GM18867 (cell line): ENCODE results near the gene KCNK18.

Experiments
- ATAC-seq: cut with Tn5 transposase; IDR thresholded peaks from one replicate; pipeline ENCODE4 v1.9.1; 2021; ENCODE audit warnings: mild to moderate bottlenecking, moderate library complexity; ENCODE audit not compliant: unreplicated experiment

The KCNK18 gene

DNA sequence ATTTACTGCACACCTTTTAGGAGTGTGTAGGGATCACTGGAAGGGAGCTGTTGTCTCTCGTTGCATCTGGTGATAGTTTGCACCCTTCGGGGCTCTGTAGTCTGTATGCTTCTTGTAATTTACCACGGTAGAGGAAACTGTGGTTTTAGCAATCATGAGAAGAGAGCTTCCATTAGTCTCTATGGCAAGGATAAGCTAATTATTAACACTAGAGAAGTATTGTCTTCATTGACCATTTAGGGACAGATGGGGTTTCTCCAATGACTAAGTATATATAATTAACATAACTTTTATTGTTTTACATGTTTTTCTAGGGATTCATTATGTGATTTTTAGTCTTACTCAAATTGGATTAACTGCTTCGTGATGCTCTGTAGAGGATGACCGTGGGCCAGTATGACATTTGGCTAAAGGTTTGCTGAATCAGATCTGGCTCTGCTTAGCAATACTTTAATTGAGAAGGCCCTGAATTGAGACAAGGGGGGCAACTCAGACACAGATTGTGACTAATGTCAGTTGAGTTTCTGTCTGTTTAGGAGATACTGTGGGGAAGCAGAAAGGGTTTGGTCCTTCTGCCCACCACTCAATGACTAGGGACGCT is 52.3 kb downstream of the KCNK18 start:
- ATAC-seq: peak; percentile 67

DNA sequence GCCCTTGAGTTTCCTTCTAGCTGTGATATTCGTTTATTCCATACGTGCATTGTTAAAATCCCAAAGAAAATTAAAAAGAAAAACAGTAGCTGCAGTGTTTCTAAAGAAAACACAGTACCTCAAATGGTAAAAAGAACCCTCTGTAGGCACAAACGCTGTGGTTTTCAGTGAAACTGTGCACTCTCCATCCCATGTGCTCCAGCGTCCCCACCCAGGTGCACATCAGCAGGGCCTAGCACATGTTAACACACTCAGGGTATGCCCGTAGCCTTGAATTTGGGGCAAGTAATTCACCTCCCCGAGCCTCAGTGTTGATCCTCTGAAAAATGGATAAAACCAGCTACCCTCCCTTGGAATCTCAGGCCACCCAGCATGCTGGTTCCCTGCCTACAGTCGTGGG is 53.1 kb downstream of the KCNK18 start:
- no peak for ATAC-seq

DNA sequence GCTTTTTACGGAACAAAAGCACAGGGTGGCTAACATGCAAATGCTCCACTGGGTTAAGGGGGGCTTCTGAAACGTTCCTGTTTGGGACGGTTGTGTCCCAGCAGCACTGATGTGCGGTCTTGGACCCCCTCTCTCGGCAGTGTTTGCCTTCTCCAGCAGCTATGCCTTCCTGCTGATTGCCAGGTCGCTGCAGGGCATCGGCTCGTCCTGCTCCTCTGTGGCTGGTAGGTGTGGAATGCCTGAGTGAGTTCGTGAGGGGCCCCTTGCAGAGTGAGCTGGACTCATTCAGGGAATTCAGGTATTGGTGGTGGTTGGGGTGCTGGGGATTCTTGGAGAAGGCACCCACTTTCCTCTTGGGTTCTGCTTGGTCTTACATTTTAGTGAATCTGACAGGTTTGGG is 56.6 kb downstream of the KCNK18 start:
- no peak for ATAC-seq

DNA sequence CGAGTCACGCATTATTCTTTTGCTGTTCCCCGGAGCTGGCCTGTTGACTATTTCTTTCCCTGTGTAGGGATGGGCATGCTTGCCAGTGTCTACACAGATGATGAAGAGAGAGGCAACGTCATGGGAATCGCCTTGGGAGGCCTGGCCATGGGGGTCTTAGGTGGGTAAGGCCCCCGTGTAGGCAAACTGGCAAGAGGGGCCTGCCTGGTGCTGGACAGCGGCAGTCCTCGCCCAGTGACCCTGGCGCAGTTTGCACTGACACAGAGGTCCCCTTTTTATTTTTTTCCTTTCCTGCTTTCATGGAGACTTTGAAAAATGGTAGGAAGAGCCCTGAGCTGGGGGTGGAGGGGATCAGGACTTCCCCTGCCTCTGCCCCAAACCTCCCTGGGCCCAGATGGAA is 57.0 kb downstream of the KCNK18 start:
- ATAC-seq: no peak

DNA sequence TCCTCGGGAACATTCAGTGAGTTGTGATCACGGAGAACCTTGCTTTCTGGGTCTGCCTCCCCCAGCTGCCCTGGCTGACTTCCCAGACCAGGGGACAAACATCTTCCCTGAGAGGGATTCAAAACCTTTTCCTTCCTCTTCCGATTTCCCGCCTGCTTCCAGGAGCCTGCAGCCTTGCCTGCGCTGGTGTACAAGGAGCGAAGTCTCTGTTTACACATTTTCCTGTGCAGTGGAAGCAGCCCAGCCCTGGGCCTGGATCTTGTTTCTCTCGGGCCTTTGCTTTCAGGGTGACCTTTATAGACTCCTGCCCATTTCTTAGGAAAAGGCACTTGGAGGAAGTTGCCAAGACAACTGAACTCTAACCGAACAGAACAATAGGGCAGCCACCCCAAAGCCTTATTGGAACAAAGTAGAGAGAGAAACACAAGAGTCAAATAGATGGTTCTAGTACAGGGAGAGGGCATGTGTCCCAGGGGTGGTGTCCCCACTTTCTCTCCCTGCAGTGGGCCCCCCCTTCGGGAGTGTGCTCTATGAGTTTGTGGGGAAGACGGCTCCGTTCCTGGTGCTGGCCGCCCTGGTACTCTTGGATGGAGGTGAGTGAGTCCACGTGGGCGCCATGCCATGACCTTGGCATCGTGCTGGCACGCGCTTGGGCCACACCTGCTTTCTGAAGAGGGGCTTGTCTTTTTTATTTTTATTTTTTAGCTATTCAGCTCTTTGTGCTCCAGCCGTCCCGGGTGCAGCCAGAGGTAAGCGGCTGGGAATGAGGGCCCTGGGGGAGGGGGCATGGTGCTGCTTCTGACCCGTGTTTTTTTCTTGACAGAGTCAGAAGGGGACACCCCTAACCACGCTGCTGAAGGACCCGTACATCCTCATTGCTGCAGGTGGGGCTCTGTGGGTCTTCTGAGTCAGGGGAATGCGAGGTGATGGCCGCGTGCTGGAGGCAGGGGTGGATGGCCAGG is 57.8 kb downstream of the KCNK18 start:
- no peak for ATAC-seq

DNA sequence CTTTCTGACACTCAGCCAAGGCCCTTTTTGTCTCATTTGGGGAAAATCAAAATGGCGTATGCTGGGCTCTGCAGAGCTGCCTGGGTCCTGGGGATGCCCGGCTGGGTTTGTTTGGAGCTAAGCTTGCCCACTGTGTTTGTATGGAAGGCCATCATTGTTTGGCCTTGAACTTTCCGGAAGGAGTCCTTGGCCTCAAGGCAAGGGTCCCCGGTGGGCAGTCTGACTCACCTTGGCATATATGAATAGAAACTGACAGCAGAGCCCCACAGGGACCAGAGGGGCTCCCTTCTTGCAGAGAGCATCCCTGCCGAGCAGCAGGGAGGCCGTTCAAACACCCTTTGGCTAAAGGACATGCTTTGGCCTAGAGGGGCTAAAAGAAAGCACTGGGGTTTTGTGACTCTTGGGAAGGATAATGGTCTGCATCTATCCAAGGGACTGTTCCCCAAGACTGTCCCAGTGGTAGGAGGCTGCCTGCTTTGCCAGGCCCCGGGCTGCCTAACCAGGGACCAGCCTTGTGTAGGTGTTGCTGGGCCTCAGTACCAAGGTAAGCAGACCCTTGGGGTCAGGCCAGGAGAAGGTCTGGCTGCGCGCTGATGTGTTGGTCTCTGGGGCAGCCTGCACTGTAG is 58.7 kb downstream of the KCNK18 start:
- no peak for ATAC-seq

DNA sequence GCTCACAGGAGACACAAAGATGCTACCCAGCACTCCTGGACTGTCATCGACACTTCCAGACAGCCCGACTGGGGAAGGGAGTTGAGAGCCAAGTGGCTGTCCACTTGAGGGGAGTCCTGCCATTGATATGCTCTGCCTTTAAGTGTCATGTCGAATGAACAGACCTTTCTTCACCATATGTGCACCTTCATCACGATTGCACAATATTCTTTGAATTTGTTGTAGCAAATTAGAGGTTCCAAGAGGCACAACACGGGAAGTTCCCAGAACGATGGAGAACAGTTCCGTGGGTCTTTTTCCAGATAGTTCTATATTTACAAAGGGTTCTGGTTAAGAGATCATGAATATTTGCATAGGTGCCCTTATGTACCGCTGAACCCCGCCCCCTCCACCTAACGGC is 59.6 kb downstream of the KCNK18 start:
- ATAC-seq: no peak

DNA sequence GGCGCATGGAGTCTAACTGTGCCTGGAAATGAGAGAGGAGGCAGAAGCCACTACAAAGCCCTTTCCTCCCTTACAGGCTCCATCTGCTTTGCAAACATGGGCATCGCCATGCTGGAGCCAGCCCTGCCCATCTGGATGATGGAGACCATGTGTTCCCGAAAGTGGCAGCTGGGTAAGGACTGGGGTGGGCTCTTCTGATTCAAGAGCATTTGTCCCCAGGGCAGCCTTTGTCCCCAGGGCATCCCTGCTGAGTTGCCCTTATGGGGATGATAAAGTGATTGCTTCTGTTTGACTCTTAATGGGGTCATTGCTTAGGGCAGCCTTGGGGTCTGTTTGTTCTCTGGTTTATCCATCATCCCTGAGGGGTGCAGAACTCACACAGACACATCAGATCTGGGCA is 60.4 kb downstream of the KCNK18 start:
- ATAC-seq: no peak

DNA sequence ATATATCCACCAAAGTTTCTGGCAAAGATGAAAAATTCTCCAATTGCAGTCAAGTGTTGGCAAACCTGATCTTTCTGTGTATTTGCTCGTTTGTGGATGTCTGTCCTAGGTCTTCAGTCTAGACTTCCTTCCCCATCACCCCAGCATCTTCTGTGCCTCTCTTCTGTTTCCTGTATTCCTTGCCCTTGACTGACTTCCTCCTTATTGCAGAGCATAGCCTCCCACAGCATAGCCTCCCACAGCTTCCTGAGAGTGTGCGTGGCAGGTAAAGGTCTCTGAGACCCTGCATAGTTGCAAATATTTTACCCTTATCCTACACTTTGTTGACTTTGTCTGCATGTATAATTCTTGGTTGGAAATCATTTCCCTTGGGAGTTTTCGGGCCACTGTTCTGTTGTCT is 62.0 kb downstream of the KCNK18 start:
- ATAC-seq: no peak
